ENCODE data around the gene RNF125. TPM values are rescaled to one million over a fixed set of nuclear protein-coding genes. Genes with fewer than 3 reads are reported as not detected.
"Not testable (repeated sequence)": the region's sequence is repeated elsewhere in the genome, so short reads cannot be mapped to it uniquely, and the experiment has no call there.

The RNF125 gene
- polyA plus RNA-seq, 1 experiment, result 0.07 TPM

DNA sequence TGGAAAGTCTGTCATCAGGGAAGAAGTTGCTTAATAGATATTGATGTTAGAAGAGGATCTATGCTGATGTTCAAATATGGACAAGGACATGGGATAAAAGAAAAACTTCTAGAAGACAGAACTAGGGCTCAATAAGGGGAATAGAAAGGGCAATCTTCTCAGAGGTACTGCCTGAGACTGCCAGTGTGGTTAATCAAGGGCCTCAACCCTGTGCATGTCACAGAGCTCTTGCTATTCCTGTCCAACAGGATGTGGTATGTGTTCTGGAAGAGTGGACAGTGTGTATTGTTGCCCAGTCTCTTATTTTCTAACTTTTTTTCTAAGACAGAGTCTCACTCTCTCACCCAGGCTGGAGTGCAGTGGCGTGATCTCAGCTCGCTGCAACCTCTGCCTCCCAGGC, 27.8 kb upstream of the RNF125 start:
- DNase-seq (ENCODE audit: low read depth), result no peak
- POLR2A ChIA-PET, result no interaction called here
- TF ChIP-seq, protein P1, sequence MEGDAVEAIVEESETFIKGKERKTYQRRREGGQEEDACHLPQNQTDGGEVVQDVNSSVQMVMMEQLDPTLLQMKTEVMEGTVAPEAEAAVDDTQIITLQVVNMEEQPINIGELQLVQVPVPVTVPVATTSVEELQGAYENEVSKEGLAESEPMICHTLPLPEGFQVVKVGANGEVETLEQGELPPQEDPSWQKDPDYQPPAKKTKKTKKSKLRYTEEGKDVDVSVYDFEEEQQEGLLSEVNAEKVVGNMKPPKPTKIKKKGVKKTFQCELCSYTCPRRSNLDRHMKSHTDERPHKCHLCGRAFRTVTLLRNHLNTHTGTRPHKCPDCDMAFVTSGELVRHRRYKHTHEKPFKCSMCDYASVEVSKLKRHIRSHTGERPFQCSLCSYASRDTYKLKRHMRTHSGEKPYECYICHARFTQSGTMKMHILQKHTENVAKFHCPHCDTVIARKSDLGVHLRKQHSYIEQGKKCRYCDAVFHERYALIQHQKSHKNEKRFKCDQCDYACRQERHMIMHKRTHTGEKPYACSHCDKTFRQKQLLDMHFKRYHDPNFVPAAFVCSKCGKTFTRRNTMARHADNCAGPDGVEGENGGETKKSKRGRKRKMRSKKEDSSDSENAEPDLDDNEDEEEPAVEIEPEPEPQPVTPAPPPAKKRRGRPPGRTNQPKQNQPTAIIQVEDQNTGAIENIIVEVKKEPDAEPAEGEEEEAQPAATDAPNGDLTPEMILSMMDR (IDR thresholded peaks at IDR 0.05; ENCODE audit: insufficient read depth, low read depth, low read length), result no peak
- CTCF ChIA-PET, result no interaction called here
- Histone ChIP-seq H3K27me3 (ENCODE audit: control insufficient read depth, insufficient read depth, low read length) (no peaks in the 10 kb centered on the region), H3K36me3 (ENCODE audit: control insufficient read depth, insufficient read depth, low read length) (no peaks in the 10 kb centered on the region), H3K4me3 (ENCODE audit: low read depth, low read length) (no peak overlapping the region)

DNA sequence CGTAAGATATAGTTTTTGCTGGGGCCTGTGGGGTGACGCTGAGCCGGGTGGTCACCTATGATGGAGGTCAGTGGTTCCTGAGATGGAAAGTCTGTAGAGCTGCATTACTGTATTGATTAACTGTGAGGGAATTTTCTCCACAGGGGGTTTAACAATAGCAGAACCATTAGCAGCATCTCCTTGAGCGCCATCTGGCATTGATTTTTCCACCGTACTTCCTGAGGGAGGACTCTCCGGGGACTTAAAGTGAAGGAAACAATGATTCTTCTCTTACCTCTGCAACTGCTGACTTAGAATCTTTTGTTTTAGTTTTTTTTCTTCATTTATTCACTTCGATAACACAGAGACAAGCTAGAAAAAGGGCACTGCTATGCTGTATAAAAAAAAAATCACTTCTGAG, 22.6 kb upstream of the RNF125 start:
- Histone ChIP-seq H3K4me3 (ENCODE audit: low read depth, low read length) (no peak overlapping the region), H3K36me3 (ENCODE audit: control insufficient read depth, insufficient read depth, low read length) (no peaks in the 10 kb centered on the region), H3K27me3 (ENCODE audit: control insufficient read depth, insufficient read depth, low read length) (no peaks in the 10 kb centered on the region)
- no peak for DNase-seq (ENCODE audit: low read depth)
- TF ChIP-seq, protein P1 (IDR thresholded peaks at IDR 0.05; ENCODE audit: insufficient read depth, low read depth, low read length), result no peak
- ChIA-PET POLR2A (no interaction called here), CTCF (no interaction called here)

DNA sequence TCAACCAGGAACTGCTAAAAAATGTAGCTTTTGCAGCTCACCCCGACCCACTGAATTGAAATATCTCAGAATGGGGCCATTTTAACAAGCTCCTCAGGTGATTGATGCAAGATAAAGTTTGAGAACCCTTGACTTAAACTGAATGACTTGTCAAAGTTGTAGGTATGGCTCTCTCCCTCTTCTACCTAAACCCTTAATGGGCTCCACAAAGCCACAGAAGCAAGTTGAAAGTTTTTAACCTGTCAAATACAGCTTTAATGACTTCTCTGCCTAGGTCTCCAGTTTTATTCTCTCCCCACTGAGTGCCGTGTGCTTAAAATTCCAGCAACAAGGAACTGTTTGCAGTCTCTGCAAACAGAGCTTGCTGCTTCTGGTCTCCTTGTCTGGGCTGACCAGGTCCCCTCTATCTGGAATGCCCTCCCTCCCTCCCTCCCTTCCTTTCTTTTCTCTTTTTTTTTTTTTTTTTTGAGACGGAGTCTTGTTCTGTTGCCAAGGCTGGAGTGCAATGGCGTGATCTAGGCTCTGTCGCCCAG, 19.7 kb upstream of the RNF125 start:
- POLR2A ChIA-PET, result no interaction called here
- no peaks in the 10 kb centered on the region for H3K36me3 ChIP-seq (ENCODE audit: control insufficient read depth, insufficient read depth, low read length)
- H3K4me3 ChIP-seq (ENCODE audit: low read depth, low read length), result no peak overlapping the region
- CTCF ChIA-PET, result no interaction called here
- DNase-seq (ENCODE audit: low read depth), result no peak
- H3K27me3 ChIP-seq (ENCODE audit: control insufficient read depth, insufficient read depth, low read length), result no peaks in the 10 kb centered on the region; the same call in 1 of the 2 replicates
- TF ChIP-seq, protein P1 (IDR thresholded peaks at IDR 0.05; ENCODE audit: insufficient read depth, low read depth, low read length), result no peak

DNA sequence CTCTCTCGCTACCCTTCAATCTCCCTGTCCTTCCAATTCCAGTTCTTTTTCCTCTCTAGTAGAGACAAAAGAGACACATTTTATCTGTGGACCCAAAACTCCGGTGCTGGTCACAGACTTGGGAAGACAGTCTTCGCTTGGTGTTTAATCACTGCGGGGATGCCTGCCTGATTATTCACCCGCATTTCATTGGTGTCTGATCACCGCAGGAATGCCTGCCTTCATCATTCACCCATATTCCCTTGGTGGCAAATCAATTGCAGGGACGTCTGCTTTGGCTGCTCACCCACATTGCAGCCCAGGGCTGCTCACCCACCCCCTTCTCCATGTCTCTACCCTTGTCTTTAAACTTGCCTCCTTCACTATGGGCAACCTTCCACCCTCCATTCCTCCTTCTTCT, 17.5 kb upstream of the RNF125 start:
- H3K27me3 ChIP-seq (ENCODE audit: control insufficient read depth, insufficient read depth, low read length); CTCF ChIA-PET; H3K36me3 ChIP-seq (ENCODE audit: control insufficient read depth, insufficient read depth, low read length); H3K4me3 ChIP-seq (ENCODE audit: low read depth, low read length); DNase-seq (ENCODE audit: low read depth); POLR2A ChIA-PET: not testable (repeated sequence)

DNA sequence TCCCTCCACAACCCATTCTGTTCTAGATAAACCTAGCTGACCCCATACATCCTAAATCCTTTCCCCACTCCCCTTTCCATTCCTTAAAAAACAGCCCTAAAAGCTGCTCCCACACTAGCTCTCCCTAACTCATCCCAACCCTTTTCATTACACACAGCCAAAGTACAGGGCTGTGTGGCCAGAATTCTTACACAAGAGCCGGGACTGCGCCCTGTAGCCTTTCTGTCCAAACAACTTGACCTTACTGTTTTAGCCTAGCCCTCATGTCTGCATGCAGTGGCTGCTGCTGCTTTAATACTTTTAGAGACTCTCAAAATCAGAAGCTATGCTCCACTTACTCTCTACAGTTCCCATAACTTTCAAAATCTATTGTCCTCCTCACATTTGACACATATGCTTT, 14.8 kb upstream of the RNF125 start:
- H3K27me3 ChIP-seq (ENCODE audit: control insufficient read depth, insufficient read depth, low read length); H3K4me3 ChIP-seq (ENCODE audit: low read depth, low read length); H3K36me3 ChIP-seq (ENCODE audit: control insufficient read depth, insufficient read depth, low read length); DNase-seq (ENCODE audit: low read depth); POLR2A ChIA-PET: not testable (repeated sequence)
- CTCF ChIA-PET, result interaction anchor here (1.0 kb wide), 1 partner anchor 11 kb away, joined by 3 read pairs; no protein-coding TSS in a partner anchor

DNA sequence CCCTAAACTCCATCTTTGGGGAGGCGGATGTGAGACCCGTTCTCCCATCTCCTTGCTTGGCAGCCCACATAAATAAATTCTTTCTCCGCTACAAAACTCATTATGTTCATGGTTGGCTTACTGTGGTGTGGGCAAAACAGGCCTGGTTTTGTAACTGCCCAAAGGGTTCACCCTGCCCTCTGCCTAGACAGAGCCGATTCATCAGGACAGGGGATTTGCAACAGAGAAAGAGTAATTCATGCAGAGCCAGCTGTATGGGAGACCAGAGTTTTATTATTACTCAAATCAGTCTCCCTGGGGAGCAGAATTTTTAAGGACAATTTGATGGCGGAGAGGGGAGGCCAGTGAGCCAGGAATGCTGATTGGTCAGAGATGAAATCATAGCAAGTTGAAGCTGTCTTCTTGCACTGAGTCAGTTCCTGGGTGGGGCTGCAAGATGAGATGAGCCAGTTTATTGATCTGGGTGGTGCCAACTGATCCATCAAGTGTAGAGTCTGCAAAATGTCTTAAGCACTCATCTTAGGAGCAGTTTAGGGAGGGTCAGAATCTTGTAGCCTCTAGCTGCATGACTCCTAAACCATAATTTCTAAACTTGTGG, 8.4 kb upstream of the RNF125 start:
- H3K27me3 ChIP-seq (ENCODE audit: control insufficient read depth, insufficient read depth, low read length), result no peaks in the 10 kb centered on the region
- no peaks in the 10 kb centered on the region for H3K36me3 ChIP-seq (ENCODE audit: control insufficient read depth, insufficient read depth, low read length)
- TF ChIP-seq, protein P1 (IDR thresholded peaks at IDR 0.05; ENCODE audit: insufficient read depth, low read depth, low read length), result no peak
- ChIA-PET CTCF (no interaction called here), POLR2A (no interaction called here)
- no peak for DNase-seq (ENCODE audit: low read depth)
- H3K4me3 ChIP-seq (ENCODE audit: low read depth, low read length), result no peak overlapping the region
